MM.1S (cell line): ENCODE results near the gene POLR2M.

ENCODE experiments used
- DNase-seq: peaks from one replicate; pipeline ENCODE4 v3.0.0-alpha.2; 2015
- H2AFZ ChIP-seq: fragments of 300-600 bp; sonication (generic); 2 replicates; pipeline ENCODE4 v1.6.0; 2016; ENCODE audit warnings: antibody characterized with exemption, low read length
- H3F3A ChIP-seq: fragments of 300-600 bp; sonication (generic); 2 replicates; pipeline ENCODE4 v1.6.1; 2016; ENCODE audit warnings: mild to moderate bottlenecking, antibody characterized with exemption, low read length, moderate library complexity, mixed read lengths; ENCODE audit not compliant: insufficient read depth
- H3K27ac ChIP-seq: fragments of 300-600 bp; sonication (generic); 2 replicates; pipeline ENCODE4 v1.5.1; 2016; ENCODE audit warnings: mild to moderate bottlenecking, low read length
- H3K27me3 ChIP-seq: fragments of 300-600 bp; sonication (generic); replicated peaks from 2 replicates; pipeline ENCODE4 v1.6.0; 2016; ENCODE audit warnings: low read length; ENCODE audit not compliant: insufficient read depth
- H3K36me3 ChIP-seq: fragments of 300-600 bp; sonication (generic); replicated peaks from 2 replicates; pipeline ENCODE4 v1.6.1; 2016; ENCODE audit warnings: mild to moderate bottlenecking, low read length, mixed read lengths; ENCODE audit not compliant: insufficient read depth
- H3K4me1 ChIP-seq: fragments of 300-600 bp; sonication (generic); 2 replicates; pipeline ENCODE4 v1.6.1; 2016; ENCODE audit warnings: low read length, mixed read lengths
- H3K4me2 ChIP-seq: fragments of 300-600 bp; sonication (generic); 2 replicates; pipeline ENCODE4 v1.6.0; 2016; ENCODE audit warnings: low read depth, low read length
- H3K4me3 ChIP-seq: fragments of 300-600 bp; sonication (generic); 2 replicates; pipeline ENCODE4 v1.5.1; 2016; ENCODE audit warnings: low read length, mixed read lengths
- H3K79me2 ChIP-seq: fragments of 300-600 bp; sonication (generic); 2 replicates; pipeline ENCODE4 v1.6.1; 2016; ENCODE audit warnings: mixed run types, low read length, mixed read lengths
- H3K9ac ChIP-seq: fragments of 300-600 bp; sonication (generic); 2 replicates; pipeline ENCODE4 v1.6.1; 2016; ENCODE audit warnings: low read length, mixed read lengths
- H3K9me2 ChIP-seq: fragments of 300-600 bp; sonication (generic); replicated peaks from 2 replicates; pipeline ENCODE4 v1.6.1; 2016; ENCODE audit warnings: mild to moderate bottlenecking, low read length, mixed read lengths; ENCODE audit not compliant: insufficient read depth
- H3K9me3 ChIP-seq: fragments of 300-600 bp; sonication (generic); replicated peaks from 2 replicates; pipeline ENCODE4 v1.6.1; 2016; ENCODE audit warnings: mild to moderate bottlenecking, low read length, mixed read lengths; ENCODE audit not compliant: insufficient read depth
- H4K20me1 ChIP-seq: fragments of 300-600 bp; sonication (generic); 2 replicates; pipeline ENCODE4 v1.6.1; 2016; ENCODE audit warnings: mild to moderate bottlenecking, low read length, moderate library complexity, mixed read lengths; ENCODE audit not compliant: insufficient read depth
- CTCF ChIP-seq: fragments of 300-600 bp; sonication (generic); IDR thresholded peaks from 2 replicates; pipeline ENCODE4 v1.5.1; 2016; ENCODE audit warnings: antibody characterized with exemption, low read length, mixed read lengths
- EZH2 ChIP-seq: fragments of 300-600 bp; sonication (generic); optimal IDR thresholded peaks from 2 replicates; pipeline ENCODE3; 2017; ENCODE audit warnings: low read depth, mild to moderate bottlenecking, antibody characterized with exemption, low read length, mixed read lengths
- EZH2phosphoT487 ChIP-seq: fragments of 300-600 bp; sonication (generic); IDR thresholded peaks from 2 replicates; pipeline ENCODE4 v1.6.1; 2018; ENCODE audit warnings: antibody characterized with exemption, low read length

The POLR2M gene

DNA sequence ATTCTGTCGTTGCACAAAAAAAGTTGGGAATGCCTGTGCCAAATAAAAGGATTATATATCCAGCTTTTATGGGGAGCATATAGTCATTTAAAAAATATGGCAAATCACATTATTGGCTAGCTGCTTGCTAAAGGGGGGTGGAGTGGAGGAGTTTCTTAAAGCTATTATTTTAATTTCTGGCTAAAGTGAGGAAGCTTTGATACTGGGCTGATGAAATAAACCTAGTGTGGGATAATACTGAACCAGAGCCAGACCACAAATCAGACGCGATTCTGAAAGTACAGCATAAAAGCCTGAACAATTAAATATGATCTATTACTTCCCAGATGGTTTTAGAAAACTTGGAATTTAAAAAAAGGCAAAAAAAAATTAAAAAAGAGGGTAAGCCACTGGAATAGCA lies 14.4 kb downstream of the POLR2M start:
- Histone ChIP-seq H3K4me1 (no peaks in the 10 kb centered on the region), H3K27me3 (no peaks in the 10 kb centered on the region), H3K9ac (no peak overlapping the region), H3K36me3 (no peaks in the 10 kb centered on the region), H3F3A (peaks cover 3% of the 10 kb centered on the region; the same call in 1 of the 2 replicates), H3K4me3 (no peak overlapping the region), H3K9me3 (no peaks in the 10 kb centered on the region), H3K27ac (no peak overlapping the region), H3K4me2 (no peak overlapping the region), H3K9me2 (no peaks in the 10 kb centered on the region), H2AFZ (no peak overlapping the region), H3K79me2 (no peaks in the 10 kb centered on the region), H4K20me1 (no peaks in the 10 kb centered on the region)
- no peak for DNase-seq
- TF ChIP-seq EZH2phosphoT487 (no peak), EZH2 (no peak), CTCF (no peak)

- no peaks in the 10 kb centered on the region for H3K9me2 ChIP-seq
- H2AFZ ChIP-seq: no peak overlapping the region
- DNase-seq: no peak
- H3K27me3 ChIP-seq: no peaks in the 10 kb centered on the region
- no peak for TF ChIP-seq CTCF
- no peak for TF ChIP-seq EZH2
- TF ChIP-seq EZH2phosphoT487: no peak
- no peaks in the 10 kb centered on the region for H3K9me3 ChIP-seq
- no peaks in the 10 kb centered on the region for H3K79me2 ChIP-seq
- no peaks in the 10 kb centered on the region for H3K36me3 ChIP-seq
- H4K20me1 ChIP-seq: no peaks in the 10 kb centered on the region
- no peak overlapping the region for H3K4me2 ChIP-seq
- H3K27ac ChIP-seq: no peak overlapping the region
- no peak overlapping the region for H3K4me3 ChIP-seq
- no peak overlapping the region for H3K9ac ChIP-seq
- H3F3A ChIP-seq: no peaks in the 10 kb centered on the region
- H3K4me1 ChIP-seq: no peaks in the 10 kb centered on the region
Observed at GRCh38 chr15:57726411-57726810, 19.9 kb downstream of the POLR2M start.

DNA sequence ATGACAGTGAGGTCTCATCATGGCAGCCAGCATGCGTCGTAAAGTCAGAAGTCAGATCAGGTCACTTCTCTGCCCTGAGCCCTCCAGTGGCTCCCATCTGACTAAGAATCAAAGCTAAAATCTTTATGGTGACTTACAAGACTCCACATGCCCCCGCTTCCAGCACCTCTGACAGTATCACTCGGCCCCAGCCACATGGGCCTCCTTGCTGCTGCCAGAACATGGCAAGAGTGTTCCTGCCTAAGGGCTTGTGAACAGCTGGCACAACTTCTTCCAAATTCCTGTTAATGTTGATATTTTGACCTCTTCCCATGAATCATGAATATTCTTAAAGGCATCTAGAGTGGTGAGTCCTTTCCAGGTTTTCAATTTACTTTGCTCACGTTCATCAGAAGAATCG lies 20.5 kb downstream of the POLR2M start:
- Histone ChIP-seq H3K9me2 (no peaks in the 10 kb centered on the region), H3K9me3 (no peaks in the 10 kb centered on the region), H3K9ac (no peak overlapping the region), H3K27ac (no peak overlapping the region), H3K79me2 (no peaks in the 10 kb centered on the region), H2AFZ (no peak overlapping the region), H3K4me3 (no peak overlapping the region), H3K27me3 (no peaks in the 10 kb centered on the region), H3K4me1 (no peaks in the 10 kb centered on the region), H4K20me1 (no peaks in the 10 kb centered on the region), H3K36me3 (no peaks in the 10 kb centered on the region), H3F3A (no peaks in the 10 kb centered on the region), H3K4me2 (no peak overlapping the region)
- DNase-seq: no peak
- TF ChIP-seq CTCF: no peak
- no peak for TF ChIP-seq EZH2
- TF ChIP-seq EZH2phosphoT487: no peak
